HG02623 (cell line): ENCODE data around the gene APBB1IP.
"Not testable (repeated sequence)": the region's sequence is repeated elsewhere in the genome, so short reads cannot be mapped to it uniquely, and the experiment has no call there.

Experiments used
- ATAC-seq: cut with Tn5 transposase; IDR thresholded peaks from one replicate; pipeline ENCODE4 v1.9.1; 2021; ENCODE audit warnings: moderate library complexity; ENCODE audit not compliant: unreplicated experiment

Gene APBB1IP

GRCh38 chr10:26437637-26438461 lies at the start of gene APBB1IP:
Gene APBB1IP, plus strand, starts transcription at chr10:26438341. Its CDS starts 53,986 bp downstream, at chr10:26492327.
- peak; percentile 50 for ATAC-seq

DNA sequence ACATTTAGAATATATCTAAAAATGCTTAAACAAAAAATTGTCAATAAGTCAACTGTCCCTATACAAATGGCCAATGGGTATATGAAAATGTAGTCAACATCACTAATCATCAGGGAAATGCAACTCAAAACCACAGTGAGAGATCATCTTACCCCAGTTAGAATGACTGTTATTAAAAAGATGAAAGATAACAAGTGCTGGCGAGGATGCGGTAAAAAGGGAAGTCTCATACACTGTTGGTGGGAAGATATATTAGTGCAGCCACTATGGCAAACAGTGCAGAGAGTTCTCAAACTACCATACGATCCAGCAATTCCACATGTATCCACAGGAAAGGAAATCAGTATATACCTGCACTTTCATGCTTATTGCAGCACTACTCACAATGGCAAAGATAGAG lies 48.6 kb upstream of the APBB1IP start:
- ATAC-seq = no peak

DNA sequence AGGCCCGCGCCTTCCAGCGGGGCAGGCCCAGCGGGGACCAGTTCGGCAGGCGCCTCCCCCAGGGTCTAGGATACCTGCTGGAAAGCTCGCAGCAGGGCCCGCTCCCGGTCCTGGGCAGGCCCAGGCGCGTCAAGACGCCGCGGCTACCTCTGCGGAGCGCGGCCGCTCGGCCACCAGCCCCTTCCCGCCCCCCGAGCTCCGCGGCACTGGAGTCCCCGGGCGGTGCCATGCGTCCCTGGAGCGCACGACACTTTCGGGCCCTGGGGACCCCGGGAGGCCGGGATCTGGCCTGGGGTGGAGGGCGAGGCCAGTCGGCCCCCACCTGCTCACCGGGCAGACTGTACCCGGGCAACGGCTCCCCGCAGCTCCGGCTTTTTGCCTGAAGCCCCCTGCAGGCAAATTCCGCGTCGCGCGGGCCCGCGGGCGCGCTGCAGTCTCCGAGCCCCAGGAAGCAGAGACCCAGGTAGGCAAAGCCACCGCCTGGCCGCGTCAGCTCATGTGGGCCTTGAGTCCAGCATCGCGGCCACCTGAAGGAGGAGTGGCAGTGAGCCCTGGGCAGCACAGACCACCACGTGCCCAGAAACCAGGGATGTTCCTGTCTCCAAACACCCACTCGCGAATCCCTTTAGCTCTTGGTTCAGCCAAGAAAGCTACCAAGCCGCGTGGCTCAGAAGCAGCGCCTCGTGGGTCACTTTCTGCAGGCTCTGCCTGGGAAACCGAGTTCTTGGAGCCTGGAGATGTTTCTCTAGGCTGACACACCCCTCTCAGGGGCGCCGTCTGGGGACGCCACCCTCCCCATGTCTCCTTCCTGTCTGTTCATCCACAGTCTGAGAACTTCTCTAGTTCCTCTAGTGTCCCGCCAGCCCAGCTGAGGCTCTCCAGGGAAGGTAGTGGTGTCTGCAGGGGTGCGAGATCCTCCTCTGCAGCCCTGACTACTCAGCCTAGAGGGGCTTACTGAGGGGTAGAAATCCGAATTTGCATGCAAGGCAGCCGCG lies 46.1 kb upstream of the APBB1IP start:
- ATAC-seq = no peak

DNA sequence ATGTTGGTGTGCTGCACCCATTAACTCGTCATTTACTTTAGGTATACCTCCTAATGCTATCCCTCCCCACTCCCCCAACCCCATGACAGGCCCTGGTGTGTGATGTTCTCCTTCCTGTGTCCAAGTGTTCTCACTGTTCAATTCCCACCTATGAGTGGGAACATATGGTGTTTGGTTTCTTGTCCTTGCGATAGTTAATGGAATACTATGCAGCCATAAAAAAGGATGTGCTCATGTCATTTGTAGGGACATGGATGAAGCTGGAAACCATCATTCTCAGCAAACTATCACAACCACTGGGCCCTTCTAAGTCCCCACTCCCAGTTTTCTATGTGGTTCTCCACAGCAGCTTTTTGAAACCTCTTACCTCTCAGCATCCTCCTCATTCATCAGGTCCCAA lies 39.8 kb upstream of the APBB1IP start:
- not testable (repeated sequence) for ATAC-seq

- no peak for ATAC-seq
Measured at GRCh38 chr10:26407406-26407969, 30.7 kb upstream of the APBB1IP start.

DNA sequence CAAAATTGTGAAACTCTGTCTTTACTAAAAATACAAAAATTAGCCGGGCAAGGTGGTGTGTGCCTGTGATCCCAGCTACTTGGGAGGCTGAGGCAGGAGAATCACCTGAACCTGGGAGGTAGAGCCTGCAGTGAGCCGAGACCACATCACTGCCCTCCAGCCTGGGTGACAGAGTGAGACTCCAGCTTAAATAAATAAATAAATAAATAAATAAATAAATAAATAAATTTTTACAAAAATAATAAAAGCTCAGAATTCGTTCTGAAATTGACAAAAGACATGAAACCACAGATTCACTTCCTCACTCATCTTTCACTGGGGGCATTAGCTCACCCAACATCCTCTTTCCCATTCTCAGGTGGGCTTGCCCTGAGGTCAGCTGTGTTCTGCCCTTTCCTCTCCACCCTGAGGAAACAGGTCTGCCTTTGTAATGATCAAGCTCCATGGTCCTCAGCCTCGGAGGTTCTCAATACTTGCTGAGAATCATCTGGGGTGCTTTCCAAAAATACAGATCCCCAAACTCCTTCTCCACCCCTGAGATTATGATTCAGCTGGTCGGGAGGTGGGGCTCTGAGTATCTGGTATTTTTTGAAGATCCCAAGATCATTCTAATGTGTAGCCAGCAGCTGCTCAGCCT lies 29.2 kb upstream of the APBB1IP start:
- no peak for ATAC-seq

GRCh38 chr10:26410356-26410755 lies 27.8 kb upstream of the APBB1IP start:
- no peak for ATAC-seq

GRCh38 chr10:26412932-26413331 lies 25.2 kb upstream of the APBB1IP start:
- ATAC-seq = no peak

DNA sequence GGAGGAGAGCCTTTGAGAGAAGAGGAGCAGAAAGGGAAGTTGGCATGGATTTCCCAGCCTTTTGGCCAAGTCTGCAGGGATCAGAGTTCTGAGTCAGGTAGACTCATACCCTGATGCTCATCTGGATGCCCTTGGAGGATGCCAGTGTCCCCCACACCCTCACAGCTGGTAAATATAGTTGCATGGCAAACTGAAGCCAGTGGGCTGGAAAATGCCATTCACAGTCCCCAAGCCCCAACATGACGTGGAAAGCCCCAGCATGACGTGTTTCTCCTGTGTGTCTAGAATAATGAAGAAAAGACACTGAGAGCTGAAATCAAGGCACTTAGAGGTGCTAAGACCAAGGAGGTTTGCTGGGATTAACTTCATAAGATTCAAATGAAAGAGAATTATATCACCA lies 24.8 kb upstream of the APBB1IP start:
- no peak for ATAC-seq

GRCh38 chr10:26417136-26417535 lies 21.0 kb upstream of the APBB1IP start:
- ATAC-seq = no peak

DNA sequence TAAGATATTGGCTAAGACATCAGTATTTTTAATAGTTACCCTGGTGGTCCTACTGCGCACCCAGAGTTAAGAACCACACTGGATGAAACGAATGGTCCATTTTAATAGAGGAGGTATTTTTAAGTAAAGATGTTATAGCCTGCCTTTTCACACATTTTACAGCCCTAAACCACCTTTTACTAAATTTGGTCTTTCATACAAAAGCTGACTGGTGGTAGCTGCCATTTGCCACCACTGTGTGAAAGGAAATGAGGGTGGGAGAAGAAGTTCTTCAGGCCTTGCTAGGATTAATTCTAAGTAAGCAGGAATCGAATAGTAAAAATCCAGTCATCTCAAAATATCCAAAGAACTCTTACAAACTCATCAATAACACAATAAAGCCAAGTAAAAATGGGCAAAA lies 15.2 kb upstream of the APBB1IP start:
- no peak for ATAC-seq

DNA sequence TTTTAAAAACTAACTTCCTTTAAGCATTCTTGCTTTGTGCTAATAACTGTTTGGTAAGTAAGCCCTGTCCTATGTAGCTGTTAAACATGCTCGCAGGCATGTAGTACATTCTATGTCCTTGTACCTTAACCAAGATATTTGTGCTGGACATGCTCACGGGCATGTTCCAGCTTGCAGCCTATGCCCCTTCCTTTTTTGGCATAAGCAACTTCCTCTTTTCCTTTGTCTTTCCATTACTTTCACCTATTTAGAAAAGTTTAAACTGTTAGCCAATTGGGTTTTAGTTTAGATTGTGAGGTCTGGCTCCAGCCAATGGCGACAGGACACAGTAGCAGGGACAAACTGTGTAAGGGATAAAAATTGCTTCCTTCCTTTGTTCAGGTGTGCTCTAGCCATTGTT lies 14.4 kb upstream of the APBB1IP start:
- ATAC-seq = no peak

DNA sequence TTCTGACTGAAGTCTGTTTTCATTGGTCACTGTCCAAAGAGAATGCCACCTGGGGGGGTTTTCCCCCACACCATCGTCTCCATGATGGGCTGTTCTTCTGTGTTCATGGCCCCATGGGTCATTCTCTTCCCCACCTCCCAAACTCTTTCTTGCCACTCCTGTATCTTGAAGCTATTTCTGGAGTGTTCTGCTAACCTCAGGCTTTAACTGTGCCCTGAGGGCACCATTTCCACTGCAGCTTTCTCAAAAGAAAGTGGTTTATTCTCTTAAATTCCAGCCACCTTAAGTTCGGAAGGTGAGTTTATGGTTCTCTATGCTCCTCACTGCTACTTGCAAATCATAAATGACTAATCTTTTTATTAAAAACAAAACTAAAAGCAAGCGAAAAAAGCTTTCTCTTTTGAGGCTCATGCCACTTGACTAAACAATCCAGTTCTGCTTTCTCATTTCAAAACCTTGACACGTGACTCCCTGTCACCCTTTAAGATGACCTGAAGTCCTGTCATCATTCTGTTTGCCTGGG lies 7.4 kb upstream of the APBB1IP start:
- peak; percentile 94 for ATAC-seq

GRCh38 chr10:26432938-26433337 lies 5.2 kb upstream of the APBB1IP start:
- no peak for ATAC-seq

GRCh38 chr10:26435852-26436251 lies 2.3 kb upstream of the APBB1IP start:
- no peak for ATAC-seq

- no peak for ATAC-seq
Measured at GRCh38 chr10:26436848-26437247, 1.3 kb upstream of the APBB1IP start.

DNA sequence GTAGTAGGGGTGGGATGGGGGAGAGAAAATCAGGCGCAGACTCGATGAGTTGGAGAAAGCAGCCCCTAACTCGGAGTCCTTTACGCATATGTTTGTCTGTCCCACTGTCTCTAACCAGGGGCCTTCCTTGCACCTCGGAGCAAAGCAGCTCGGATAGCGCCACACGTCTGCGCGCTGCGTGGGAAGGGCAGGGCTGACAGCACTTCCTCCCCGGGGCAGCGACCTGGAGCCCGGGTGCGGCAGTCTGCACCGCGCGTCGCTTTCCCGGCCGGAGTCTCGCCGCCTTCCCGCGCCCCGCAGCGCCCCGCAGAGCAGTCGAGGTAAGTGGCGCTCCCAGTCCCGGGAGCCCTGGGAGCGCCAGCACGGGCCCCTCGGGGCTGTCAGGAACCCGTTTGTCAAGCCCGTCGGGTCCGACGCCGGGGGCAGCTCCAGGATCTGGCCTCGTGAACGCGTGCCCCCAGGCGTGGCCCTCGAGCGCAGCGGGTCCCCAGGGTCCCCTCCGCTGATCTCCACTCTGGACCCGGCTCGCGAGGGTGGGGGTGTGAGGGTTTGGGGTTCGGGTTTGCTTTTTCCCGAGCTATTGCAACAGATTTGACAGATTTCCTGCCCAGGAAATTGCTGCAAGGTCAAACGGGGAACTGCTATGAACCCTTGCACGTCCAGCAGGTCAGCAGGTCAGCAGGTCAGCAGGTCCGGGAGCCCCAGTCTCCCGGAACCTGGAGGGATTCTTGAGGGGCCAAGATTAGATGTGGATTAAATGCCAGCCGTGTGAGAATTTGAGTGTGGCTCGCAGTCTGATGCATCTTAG lies 597 bp downstream of the APBB1IP start:
- ATAC-seq = peak; percentile 59

DNA sequence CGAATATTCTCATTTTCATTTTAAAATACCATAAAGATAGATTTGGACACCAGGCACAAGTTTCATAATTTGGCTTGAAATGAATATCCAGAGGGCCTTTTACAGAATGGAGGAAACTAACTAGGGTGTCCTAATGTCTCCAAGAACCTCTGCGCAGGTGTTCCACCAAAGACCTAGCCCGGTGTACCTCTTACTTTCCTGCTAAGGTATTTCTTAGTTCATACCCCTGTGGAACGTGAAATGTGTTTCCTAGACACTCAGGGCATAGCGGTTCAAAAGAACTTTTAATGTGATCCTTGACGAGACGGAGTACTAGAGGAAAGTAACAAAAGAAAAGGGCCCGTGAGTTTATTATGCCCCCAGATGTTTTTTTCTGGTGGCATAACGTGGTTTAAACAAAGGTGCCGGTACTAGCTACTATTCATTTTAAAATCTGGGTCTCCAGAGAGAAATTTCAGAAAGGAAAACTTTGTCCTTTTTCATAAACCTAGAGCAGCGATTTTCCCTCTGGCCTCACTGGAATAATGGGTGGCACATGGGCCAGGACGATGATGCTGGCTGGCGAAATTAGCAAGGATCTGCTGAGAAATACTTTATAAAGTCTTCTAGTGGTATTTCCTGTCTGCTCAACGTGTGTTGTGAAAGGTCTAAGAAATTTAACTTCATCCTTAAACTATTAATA lies 1.4 kb downstream of the APBB1IP start:
- ATAC-seq = no peak

DNA sequence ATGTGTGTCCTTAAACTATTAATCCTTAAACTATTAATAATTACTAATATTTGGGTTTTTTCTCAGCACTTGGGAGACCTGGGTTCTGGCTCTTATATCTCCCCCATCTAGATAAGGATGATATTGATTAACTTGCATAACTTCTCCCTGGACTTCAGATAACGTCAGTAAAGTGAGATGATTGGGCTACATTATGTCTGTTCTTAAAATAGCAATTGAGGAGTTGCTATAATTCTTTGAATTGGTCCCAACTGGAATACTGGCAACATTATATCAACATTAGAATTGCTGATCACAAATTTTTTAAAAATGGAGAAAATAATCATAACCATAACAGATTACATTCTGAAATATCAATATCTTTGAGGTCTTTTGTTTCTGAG lies 1.9 kb downstream of the APBB1IP start:
- ATAC-seq = no peak
